LoVo (cell line): ENCODE results near the gene UBE4B.
"Not testable (repeated sequence)": the region's sequence is repeated elsewhere in the genome, so short reads cannot be mapped to it uniquely, and the experiment has no call there.

ENCODE experiments used
- DNase-seq: peaks from one replicate; pipeline ENCODE4 v3.0.0-alpha.2; 2016; ENCODE audit warnings: low spot score

Gene UBE4B

GRCh38 chr1:10032590-10033358 lies at the start of gene UBE4B:
Gene UBE4B (plus strand): TSS chr1:10032958. CDS start chr1:10033671, 713 bp downstream.
- DNase-seq: peak; percentile 98

GRCh38 chr1:9984253-9984652 lies 48.5 kb upstream of the UBE4B start:
- no peak for DNase-seq

GRCh38 chr1:9985001-9985400 lies 47.8 kb upstream of the UBE4B start:
- DNase-seq: no peak

GRCh38 chr1:9989773-9990172 lies 43.0 kb upstream of the UBE4B start:
- no peak for DNase-seq

GRCh38 chr1:9990944-9991343 lies 41.8 kb upstream of the UBE4B start:
- no peak for DNase-seq

- no peak for DNase-seq
Measured at GRCh38 chr1:9992910-9993309, 39.8 kb upstream of the UBE4B start.

GRCh38 chr1:9993561-9994075 lies 39.1 kb upstream of the UBE4B start:
- DNase-seq: no peak

- DNase-seq: no peak
Measured at GRCh38 chr1:9996624-9997582, 35.9 kb upstream of the UBE4B start, which contains the start of gene RBP7. Gene RBP7 (plus strand): TSS chr1:9997228. CDS start chr1:9997259, 31 bp downstream.

- DNase-seq: no peak
Measured at GRCh38 chr1:10001016-10001665, 31.6 kb upstream of the UBE4B start.

- DNase-seq: not testable (repeated sequence)
Measured at GRCh38 chr1:10005248-10005647, 27.5 kb upstream of the UBE4B start.

GRCh38 chr1:10007169-10007568 lies 25.6 kb upstream of the UBE4B start:
- DNase-seq: no peak

GRCh38 chr1:10014016-10014415 lies 18.7 kb upstream of the UBE4B start:
- DNase-seq: no peak

GRCh38 chr1:10019561-10019960 lies 13.2 kb upstream of the UBE4B start:
- DNase-seq: no peak

- no peak for DNase-seq
Measured at GRCh38 chr1:10020086-10020485, 12.7 kb upstream of the UBE4B start.

GRCh38 chr1:10020678-10021077 lies 12.1 kb upstream of the UBE4B start:
- DNase-seq: not testable (repeated sequence)

GRCh38 chr1:10021992-10022391 lies 10.8 kb upstream of the UBE4B start:
- not testable (repeated sequence) for DNase-seq

- no peak for DNase-seq
Measured at GRCh38 chr1:10022656-10023055, 10.1 kb upstream of the UBE4B start.

GRCh38 chr1:10025354-10025753 lies 7.4 kb upstream of the UBE4B start:
- DNase-seq: no peak

- DNase-seq: no peak
Measured at GRCh38 chr1:10027027-10027426, 5.7 kb upstream of the UBE4B start.

- DNase-seq: not testable (repeated sequence)
Measured at GRCh38 chr1:10028956-10029500, 3.7 kb upstream of the UBE4B start.

GRCh38 chr1:10031461-10031860 lies 1.3 kb upstream of the UBE4B start:
- no peak for DNase-seq

- DNase-seq: peak; percentile 47
Measured at GRCh38 chr1:10033359-10033845, 644 bp downstream of the UBE4B start.
